Spleen (tissue), 11 donors: Measurements from ENCODE around the gene PPM1B. TPM values are rescaled to one million over a fixed set of nuclear protein-coding genes. Genes with fewer than 3 reads are reported as not detected.

Experiments used
- DNase-seq: peaks from one replicate; pipeline ENCODE4 v3.0.0-alpha.2; 2020
- H3K27ac ChIP-seq, 8 donors: fragments of 200-600 bp; sonication (generic) in 7 of 8; 1 replicate in 4 of 8; 2 replicates in 4 of 8; pipeline versions ENCODE4 v1.5.0 to v1.8.0; 2016 to 2021; ENCODE audit warnings: inconsistent platforms in 4 of 8, mild to moderate bottlenecking in 4 of 8, moderate library complexity in 1 of 8
- H3K27me3 ChIP-seq, 7 donors: fragments of 200-600 bp; sonication (generic) in 6 of 7; replicated peaks in 1 of 7; 1 replicate in 4 of 7; 2 replicates in 3 of 7; pipeline versions ENCODE4 v1.5.0 to v1.8.0; 2016 to 2021; ENCODE audit warnings: inconsistent platforms in 3 of 7, mild to moderate bottlenecking in 1 of 7
- H3K36me3 ChIP-seq, 6 donors: fragments of 200-600 bp; sonication (generic) in 5 of 6; 1 replicate in 4 of 6; 2 replicates in 2 of 6; pipeline versions ENCODE4 v1.5.0 to v1.8.0; 2016 to 2021; ENCODE audit warnings: inconsistent platforms in 2 of 6
- H3K4me1 ChIP-seq, 6 donors: fragments of 200-600 bp; sonication (generic) in 5 of 6; 1 replicate in 3 of 6; 2 replicates in 3 of 6; pipeline versions ENCODE4 v1.5.0 to v1.8.0; 2016 to 2021; ENCODE audit warnings: inconsistent platforms in 3 of 6
- H3K4me3 ChIP-seq, 8 donors: fragments of 200-600 bp; sonication (generic) in 7 of 8; 1 replicate in 4 of 8; 2 replicates in 4 of 8; pipeline versions ENCODE4 v1.5.0 to v1.8.0; 2016 to 2021; ENCODE audit warnings: inconsistent platforms in 4 of 8, mild to moderate bottlenecking in 4 of 8, moderate library complexity in 2 of 8
- H3K9me3 ChIP-seq, 8 donors: fragments of 200-600 bp; sonication (generic) in 7 of 8; 1 replicate in 4 of 8; 2 replicates in 4 of 8; pipeline versions ENCODE4 v1.5.0 to v1.8.0; 2016 to 2021; ENCODE audit warnings: inconsistent platforms in 4 of 8
- POLR2A ChIP-seq, 3 donors: fragments of 450-650 bp; IDR thresholded peaks; one replicate each; pipeline ENCODE4 v1.5.1; 2017; ENCODE audit warnings: antibody characterized with exemption in 3 of 3, mild to moderate bottlenecking in 1 of 3
- POLR2AphosphoS5 ChIP-seq, 3 donors: sonication (generic); formaldehyde crosslinking; IDR thresholded peaks; one replicate each; pipeline ENCODE4 v1.5.1; 2017; ENCODE audit warnings: antibody characterized with exemption in 3 of 3
- WGBS, 5 donors: extraction: QIAGEN DNeasy Blood & Tissue Kit in 3 of 5; methylation state at CpG; one replicate each; pipeline versions ENCODE4 v1.1.5 to v1.1.7; 2013 to 2018; 5-methylcytosine and 5-hydroxymethylcytosine counted together
- intact Hi-C: fragments of 100-400 bp; cut with DNase I; formaldehyde crosslinking; loops from one replicate; pipeline ENCODE4 v1.15.0; 2023; ENCODE audit warnings: low total_unique reads
- polyA plus RNA-seq, 3 donors: library from polyadenylated mRNA; stranded (reverse); fragments of 200-250 nt; gene quantifications; one replicate each; pipeline ENCODE4 v1.2.1, GENCODE V29; 2013
- total RNA-seq, 7 donors: library from RNA; depleted of rRNA in 3 of 7; stranded (reverse); fragments of >200 nt in 3 of 7; fragmentation: NEBNext Ultra II Directional in 4 of 7; extraction: Animal tissue kit (Norgen Biotek cat#: 25700) in 4 of 7; gene quantifications; one replicate each; pipeline versions ENCODE4 v1.1.0 to v1.2.1, GENCODE V29; 2016 to 2021
- TF ChIP-seq, protein P1 (sequence below), 11 experiments: fragments of 200-600 bp in 7 of 11; fragments of 450-650 bp in 4 of 11; sonication (generic) in 4 of 11; IDR thresholded peaks in 8 of 11; conservative IDR thresholded peaks in 3 of 11; 1 replicate in 7 of 11; 2 replicates in 4 of 11; pipeline versions ENCODE4 v1.4.0 to v1.8.0; 2016 to 2021; ENCODE audit warnings: antibody characterized with exemption in 11 of 11, inconsistent platforms in 4 of 11, mild to moderate bottlenecking in 1 of 11
- donor health status: healthy with polysubstance abuse.
- donor health status: DM: no; HTN: no; CAD: no; lungs with moderate emphysema.
- donor health status: DM: no; HTN: no; CAD: no.
- donor health status: Bipolar disorder and iron deficiency.
- donor health status: healthy.
- donor health status: DM: no; HTN: no; CAD: no.
- donor health status: DM: yes; HTN: yes; CAD: no.

PPM1B gene
- total and polyA plus RNA-seq, 10 donors = 21.9 to 86.3 (median 57.4) TPM

GRCh38 chr2:44237221-44237620 lies 68.5 kb downstream of the PPM1B start:
- peak overlapping the region in 7 of 8 donors; percentile 28 to 77 (median 56) for H3K27ac ChIP-seq
- no peak overlapping the region for H3K4me3 ChIP-seq
- no peak for DNase-seq
- TF ChIP-seq, protein P1, sequence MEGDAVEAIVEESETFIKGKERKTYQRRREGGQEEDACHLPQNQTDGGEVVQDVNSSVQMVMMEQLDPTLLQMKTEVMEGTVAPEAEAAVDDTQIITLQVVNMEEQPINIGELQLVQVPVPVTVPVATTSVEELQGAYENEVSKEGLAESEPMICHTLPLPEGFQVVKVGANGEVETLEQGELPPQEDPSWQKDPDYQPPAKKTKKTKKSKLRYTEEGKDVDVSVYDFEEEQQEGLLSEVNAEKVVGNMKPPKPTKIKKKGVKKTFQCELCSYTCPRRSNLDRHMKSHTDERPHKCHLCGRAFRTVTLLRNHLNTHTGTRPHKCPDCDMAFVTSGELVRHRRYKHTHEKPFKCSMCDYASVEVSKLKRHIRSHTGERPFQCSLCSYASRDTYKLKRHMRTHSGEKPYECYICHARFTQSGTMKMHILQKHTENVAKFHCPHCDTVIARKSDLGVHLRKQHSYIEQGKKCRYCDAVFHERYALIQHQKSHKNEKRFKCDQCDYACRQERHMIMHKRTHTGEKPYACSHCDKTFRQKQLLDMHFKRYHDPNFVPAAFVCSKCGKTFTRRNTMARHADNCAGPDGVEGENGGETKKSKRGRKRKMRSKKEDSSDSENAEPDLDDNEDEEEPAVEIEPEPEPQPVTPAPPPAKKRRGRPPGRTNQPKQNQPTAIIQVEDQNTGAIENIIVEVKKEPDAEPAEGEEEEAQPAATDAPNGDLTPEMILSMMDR (IDR thresholded peaks at IDR 0.05 in 8 of 11, conservative IDR thresholded peaks at IDR 0.05 in 3 of 11) = no peak
- TF ChIP-seq POLR2A (IDR thresholded peaks at IDR 0.05) (no peak), POLR2AphosphoS5 (IDR thresholded peaks at IDR 0.05) (no peak)
- peaks cover 0 to 12% (median 3%) of the 10 kb centered on the region in 6 donors for H3K36me3 ChIP-seq
- 14 to 43% (median 18%) methylated on average over 2 of the region's 2 CpGs for WGBS, 5 donors
- no peaks in the 10 kb centered on the region for H3K27me3 ChIP-seq
- no peaks in the 10 kb centered on the region for H3K9me3 ChIP-seq
- intact Hi-C loops = no loop called here
- H3K4me1 ChIP-seq = peaks cover 9 to 34% (median 20%) of the 10 kb centered on the region in 6 donors

DNA sequence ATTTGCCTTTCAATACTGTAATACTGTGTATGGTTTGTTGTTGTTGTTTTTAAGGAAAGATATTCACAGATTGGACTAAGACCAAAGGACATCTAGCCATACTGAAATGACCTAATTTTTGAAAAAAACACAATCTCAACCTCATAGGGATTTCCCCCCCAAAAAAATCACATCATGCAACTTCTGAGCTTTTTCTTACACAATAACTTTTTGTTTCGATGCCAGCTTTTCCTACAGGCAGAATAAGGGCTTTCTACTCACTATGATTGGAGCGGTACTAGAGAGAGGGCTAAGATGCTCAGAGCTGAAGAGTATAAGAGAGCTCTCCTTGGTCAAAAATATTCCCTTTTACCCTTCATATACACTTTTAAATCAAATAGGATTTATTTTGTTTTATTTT lies 74.2 kb downstream of the PPM1B start:
- intact Hi-C loops = no loop called here
- no peak overlapping the region for H3K4me3 ChIP-seq

DNA sequence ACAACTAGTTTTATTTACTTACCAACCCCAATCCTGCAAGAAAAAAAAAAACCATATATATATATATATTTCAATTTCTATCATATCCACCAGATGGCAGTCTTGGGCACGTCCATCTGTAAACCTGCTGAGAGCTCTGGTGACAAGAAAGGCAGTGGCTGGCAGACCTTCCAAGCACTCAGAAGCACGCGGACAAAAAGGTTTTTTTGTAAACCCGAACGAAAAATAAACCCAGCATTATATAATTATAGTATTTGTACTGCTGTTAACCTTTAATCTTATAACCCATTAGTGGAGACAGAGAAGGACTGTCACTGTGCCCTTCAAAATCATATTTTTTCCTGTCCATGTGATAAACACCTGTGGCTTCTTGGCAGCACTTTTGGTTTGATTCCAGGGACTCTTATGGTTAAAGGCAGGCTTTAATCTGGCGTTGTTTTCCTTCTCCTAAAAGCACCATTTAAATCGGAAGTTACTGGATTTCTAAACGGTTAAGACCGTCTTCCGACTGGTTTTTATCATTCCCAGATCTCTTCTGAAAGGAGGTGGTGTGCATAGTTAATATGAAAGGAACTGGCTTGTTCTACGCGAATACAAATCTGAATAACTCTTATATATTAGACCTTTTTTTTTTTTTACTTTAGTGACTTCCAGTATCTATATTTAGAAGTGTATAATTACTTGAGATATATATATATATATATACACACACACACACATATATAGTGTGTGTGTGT lies 75.6 kb downstream of the PPM1B start:
- H3K27ac ChIP-seq = peak overlapping the region in 5 of 8 donors; percentile 14 to 54 (median 43)

More for the DNA sequence above, 74.2 kb downstream of the PPM1B start:
- no peak for DNase-seq
- Histone ChIP-seq H3K36me3 (no peaks in the 10 kb centered on the region), H3K4me1 (peaks cover 0 to 32% (median 17%) of the 10 kb centered on the region in 6 donors), H3K27ac (no peak overlapping the region), H3K27me3 (no peaks in the 10 kb centered on the region), H3K9me3 (no peaks in the 10 kb centered on the region)
- 74 to 96% (median 86%) methylated on average over 2 of the region's 2 CpGs for WGBS, 5 donors
- TF ChIP-seq POLR2AphosphoS5 (IDR thresholded peaks at IDR 0.05) (no peak), POLR2A (IDR thresholded peaks at IDR 0.05) (no peak)
- TF ChIP-seq, protein P1 (IDR thresholded peaks at IDR 0.05 in 8 of 11, conservative IDR thresholded peaks at IDR 0.05 in 3 of 11) = no peak

More for the DNA sequence above, 75.6 kb downstream of the PPM1B start:
- WGBS, 5 donors = 6 to 11% (median 8%) methylated on average over 12 of the region's 12 CpGs
- H3K4me1 ChIP-seq = peaks cover 0 to 26% (median 14%) of the 10 kb centered on the region in 6 donors
- TF ChIP-seq, protein P1 (IDR thresholded peaks at IDR 0.05 in 8 of 11, conservative IDR thresholded peaks at IDR 0.05 in 3 of 11) = peak in 9 of 11 experiments; percentile 21 to 65 (median 53)
- no peak for TF ChIP-seq POLR2A (IDR thresholded peaks at IDR 0.05)
- TF ChIP-seq POLR2AphosphoS5 (IDR thresholded peaks at IDR 0.05) = peak in 1 of 3 donors; percentile 48
- peak overlapping the region in 5 of 8 donors; percentile 9 to 55 (median 23) for H3K4me3 ChIP-seq
- no peak for DNase-seq
- no peaks in the 10 kb centered on the region for H3K27me3 ChIP-seq
- intact Hi-C loops = no loop called here
- H3K9me3 ChIP-seq = no peaks in the 10 kb centered on the region
- no peaks in the 10 kb centered on the region for H3K36me3 ChIP-seq
